NOMO-1 treated with DMSO at 0.1 percent for 48 hours (cell line): ENCODE results near the gene CD300LF.

ENCODE experiments used
- DNase-seq: peaks from one replicate; lab custom pipeline; 2025; ENCODE audit not compliant: unreplicated experiment; lab: John Stamatoyannopoulos, UW

Gene CD300LF

GRCh38 chr17:74691151-74691550 is 21.6 kb downstream of the CD300LF start:
- no peak for DNase-seq

DNA sequence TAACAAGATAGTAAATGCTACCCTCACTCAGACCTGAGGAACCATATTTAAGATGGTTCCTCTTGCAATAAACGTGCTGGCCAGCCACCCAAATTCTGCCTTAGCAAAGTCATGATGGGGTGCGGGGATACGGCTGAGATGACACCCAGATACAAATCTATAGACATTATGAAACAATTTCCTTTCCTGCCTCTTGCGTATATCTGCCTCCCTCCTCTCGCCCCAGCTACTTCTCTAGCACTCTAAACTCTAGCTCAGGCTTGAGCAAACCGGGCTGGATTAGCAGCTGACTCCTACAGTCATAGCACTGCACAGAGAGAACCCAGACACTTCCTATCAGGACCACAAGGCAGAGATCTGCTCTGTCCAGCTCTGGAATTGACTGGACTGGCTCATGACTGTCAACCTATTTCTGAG is 22.3 kb downstream of the CD300LF start:
- DNase-seq = peak; percentile 98

DNA sequence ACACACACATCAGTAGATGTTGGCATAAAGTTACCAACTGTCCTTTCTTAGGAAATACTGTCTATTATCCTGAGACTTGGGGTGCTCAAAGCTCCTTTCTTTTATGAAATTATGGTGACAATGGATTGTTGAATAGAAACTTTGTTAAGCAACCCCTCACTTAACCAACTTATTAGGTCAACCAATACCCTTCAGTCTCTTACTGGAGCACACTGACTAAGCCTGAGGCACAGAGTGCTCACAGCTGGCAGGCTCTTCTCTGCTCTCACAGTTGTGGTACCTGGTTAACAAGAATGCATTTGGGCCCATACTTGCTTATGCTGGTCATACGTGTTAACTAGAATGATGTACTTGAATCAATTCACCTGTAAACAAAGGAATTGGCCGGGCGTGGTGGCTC is 24.8 kb downstream of the CD300LF start:
- DNase-seq = no peak

GRCh38 chr17:74686761-74687160 is 26.0 kb downstream of the CD300LF start:
- DNase-seq = peak; percentile 88

GRCh38 chr17:74682471-74683190 is 30.1 kb downstream of the CD300LF start:
- no peak for DNase-seq

DNA sequence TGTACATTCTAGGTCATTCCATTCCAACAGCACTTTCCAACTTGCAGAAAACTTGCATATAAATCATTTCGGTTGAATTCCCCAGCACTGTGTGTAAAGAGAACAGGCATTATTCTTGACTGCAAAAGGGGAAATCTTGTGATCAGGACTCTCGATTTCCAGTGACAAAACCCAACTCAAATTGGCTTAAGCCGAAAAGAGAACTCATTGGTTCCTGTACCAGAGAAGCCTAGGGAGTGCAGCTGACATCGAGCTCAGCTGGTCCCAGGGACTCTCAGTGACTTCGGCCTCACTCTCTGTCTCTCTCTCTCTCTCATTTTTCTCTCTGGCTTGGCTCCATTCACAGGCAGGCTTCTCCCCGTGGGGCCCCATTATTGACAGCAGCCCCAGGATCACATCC is 30.7 kb downstream of the CD300LF start:
- DNase-seq = peak; percentile 70

GRCh38 chr17:74680941-74681340 is 31.8 kb downstream of the CD300LF start:
- DNase-seq = no peak

DNA sequence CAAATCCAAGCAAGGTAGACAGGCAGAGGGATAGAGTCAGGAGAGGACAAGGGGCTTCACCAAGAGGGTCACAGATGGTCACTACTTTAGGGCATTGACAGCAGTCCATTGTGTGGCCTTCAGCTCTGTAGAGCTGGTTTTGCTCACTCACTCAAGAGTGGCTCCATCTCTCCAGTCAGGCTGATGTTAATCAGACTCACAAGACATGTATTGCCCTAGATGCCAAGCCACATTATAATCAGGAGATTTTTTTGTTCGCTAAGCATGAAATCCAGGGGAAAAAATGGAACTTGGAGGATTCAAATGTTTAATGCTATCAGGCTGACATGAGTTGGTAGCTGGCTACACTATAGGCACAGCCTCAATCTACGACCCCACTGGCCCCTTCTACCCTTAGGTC is 32.5 kb downstream of the CD300LF start:
- DNase-seq = no peak

DNA sequence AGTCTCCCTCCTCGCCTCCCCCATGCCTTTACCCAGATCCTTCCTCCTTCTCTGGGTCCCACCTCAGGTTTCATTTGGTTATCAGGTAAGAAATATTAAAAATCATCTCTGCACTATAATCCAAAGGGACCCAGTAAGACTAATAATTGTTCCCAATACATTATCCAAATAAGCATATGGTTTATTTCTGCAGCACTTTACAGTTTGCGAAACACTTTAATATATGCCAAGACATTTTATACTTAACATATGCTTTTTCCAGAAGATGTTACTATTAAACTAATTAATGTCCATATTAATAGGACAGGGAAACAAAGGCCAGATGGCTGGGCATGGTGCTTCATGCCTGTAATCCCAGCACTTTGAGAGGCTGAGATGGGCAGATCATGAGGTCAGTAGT is 33.3 kb downstream of the CD300LF start:
- DNase-seq = no peak

DNA sequence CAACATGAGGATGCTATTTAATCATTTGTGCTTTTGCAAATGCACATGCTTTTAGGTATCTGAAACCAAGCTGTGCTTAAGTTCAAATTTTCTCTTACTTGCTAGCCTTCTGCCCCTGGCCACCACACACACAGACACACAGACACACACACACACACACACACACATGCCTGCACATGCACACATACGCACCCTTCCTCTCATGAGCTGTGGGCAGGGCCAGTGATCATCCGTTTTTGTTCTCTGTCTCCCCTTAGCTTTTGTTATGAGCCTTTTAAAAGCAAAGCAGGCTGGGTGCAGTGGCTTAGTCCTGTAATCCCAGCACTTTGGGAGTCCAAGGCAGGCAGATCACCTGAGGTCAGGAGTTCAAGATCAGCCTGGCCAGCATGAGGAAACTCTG is 34.2 kb downstream of the CD300LF start:
- no peak for DNase-seq

DNA sequence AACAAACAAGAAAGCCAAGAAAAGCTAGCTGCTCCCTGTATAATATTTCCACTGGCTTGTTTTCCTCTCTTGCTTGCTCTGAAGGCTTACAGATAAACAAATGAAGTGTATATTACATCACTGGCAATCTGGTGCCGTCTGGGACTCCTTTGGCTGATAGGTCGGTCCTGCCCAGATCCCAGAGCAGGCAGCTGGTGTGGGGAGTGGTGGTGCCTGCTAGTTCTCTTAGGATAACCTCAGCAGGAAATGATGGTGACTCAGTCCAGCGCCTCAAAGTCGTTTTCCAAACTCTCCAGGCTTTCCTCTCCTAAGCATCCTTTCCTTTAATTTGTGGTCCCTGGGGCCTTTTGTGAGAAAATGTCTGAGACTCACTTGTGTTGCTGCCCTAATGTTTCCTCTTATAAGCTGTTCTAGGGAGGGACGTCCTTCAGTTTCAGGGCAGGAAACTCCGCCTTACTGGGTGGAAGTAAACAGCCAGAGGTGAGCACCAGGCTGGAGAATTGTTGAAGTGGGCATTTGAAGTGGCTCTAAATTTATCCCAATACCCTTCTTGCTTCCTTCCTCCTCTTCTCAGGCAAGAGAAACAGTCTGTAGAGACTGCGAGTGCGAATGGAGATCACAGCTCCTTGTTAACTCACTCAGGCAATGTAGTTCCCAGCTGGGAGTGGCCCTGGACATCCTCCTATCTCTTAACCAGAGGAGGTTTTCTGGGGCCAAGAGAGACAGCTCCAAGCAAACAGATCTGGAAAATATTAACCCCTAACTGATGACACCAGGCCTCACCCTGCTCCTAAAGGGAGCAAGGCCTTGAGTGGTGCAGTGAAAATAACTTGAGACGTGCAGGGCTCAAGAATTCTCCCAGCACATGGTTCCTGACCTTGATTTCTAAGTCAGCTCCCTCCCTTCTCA is 34.9 kb downstream of the CD300LF start:
- DNase-seq = peak; percentile 56

GRCh38 chr17:74671031-74671771 is 41.5 kb downstream of the CD300LF start:
- DNase-seq = peak; percentile 74

DNA sequence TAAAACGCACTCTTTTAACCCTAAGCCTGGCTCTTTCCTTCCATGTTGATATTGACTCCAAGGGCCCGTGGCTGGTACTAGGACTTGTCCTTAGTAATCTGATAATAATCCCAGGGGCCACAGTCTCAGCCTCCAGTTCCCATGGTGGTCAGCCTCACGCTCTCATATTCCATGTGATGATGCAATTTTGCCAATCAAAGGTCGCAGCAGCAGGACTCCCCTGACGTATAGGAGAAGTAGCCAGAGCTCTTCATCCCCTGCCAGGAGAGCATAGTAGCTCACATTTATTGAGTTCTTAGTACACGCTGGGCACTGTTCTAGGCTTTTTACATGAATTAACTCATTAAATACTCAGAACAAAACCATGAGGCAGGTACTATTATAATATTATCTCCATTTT is 42.4 kb downstream of the CD300LF start:
- DNase-seq = no peak

GRCh38 chr17:74663561-74663960 is 49.2 kb downstream of the CD300LF start:
- no peak for DNase-seq

GRCh38 chr17:74659889-74660288 is 52.8 kb downstream of the CD300LF start:
- no peak for DNase-seq

DNA sequence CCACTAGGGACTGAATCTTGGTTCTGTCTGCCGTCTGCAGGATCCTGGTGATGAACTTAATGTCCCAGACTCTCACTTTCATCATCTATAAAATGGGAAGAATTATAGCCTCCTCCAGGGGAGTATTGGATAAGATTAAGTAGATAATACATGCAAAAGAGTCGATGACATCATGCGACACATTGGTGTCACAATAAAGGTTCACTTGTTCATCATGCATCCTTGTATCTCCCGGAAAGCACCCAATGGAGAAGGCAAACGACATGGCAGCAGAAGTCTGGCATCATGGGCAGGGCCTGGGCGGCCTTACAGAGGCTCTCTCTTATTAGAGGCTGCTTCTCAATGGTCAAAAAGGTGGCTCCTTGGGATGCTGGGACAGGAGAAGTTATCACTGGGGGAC is 54.1 kb downstream of the CD300LF start:
- DNase-seq = no peak

GRCh38 chr17:74654742-74655141 is 58.0 kb downstream of the CD300LF start:
- DNase-seq = no peak

DNA sequence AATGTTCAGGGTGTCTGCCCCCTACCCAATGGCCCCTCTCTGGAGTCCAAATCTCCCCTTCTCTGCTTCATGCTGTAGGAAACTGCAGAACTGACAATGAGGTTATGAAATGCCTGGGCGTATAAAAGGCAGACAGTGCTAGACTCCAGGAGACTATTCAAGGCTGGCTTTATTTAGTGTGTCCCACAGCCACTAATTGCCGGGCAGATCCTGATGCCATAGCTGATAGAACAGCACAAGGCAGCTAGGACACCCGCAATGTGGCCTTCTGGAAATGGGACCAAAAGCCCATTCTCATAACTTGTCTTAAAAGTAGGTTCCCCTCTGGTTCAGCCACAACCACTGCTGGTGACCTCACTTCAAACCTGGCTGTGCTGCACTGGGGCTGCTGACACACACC is 60.7 kb downstream of the CD300LF start:
- no peak for DNase-seq

- DNase-seq = no peak
Measured at GRCh38 chr17:74649909-74650308, 62.8 kb downstream of the CD300LF start.

GRCh38 chr17:74647871-74648672 is 64.7 kb downstream of the CD300LF start:
- no peak for DNase-seq

DNA sequence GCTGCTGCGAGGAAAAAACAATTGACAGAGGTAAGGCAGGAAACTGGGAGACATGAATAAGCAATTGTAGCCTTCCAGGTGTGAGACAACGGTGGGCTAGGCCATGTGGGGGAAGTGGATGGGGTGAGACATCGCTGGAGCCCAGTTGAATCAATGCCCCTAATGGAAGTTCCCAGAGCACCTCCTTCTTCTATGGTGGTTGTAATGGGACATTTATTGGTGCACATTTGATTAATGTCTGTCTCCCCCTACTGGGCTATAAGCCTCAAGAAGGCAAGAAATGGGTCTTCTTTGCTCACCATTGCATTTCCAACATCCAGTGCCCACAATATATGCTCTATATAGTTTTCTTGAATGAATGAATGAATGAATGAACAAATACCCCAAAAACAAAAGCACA is 66.5 kb downstream of the CD300LF start:
- peak; percentile 69 for DNase-seq
